ENCODE data around the gene WDR12.
A peak's percentile ranks its signal among the peaks of the same experiment; 100 is the strongest.

GRCh38 chr2:202871300-202872141 lies 40.0 kb downstream of the WDR12 start, which contains the start of gene ICA1L:
- TF ChIP-seq POLR2A (IDR thresholded peaks at IDR 0.05; ENCODE audit: low read depth, low read length): peak; percentile 39; the same call in 1 of the 2 replicates
- no peak for TF ChIP-seq POLR2AphosphoS5 (IDR thresholded peaks at IDR 0.05; ENCODE audit: low read depth, low read length)

Measured in GM12892 (cell line).